Caco-2 (cell line): ENCODE data around the gene THEMIS2. TPM values are rescaled to one million over a fixed set of nuclear protein-coding genes. Genes with fewer than 3 reads are reported as not detected.
"Not testable (repeated sequence)": the region's sequence is repeated elsewhere in the genome, so short reads cannot be mapped to it uniquely, and the experiment has no call there.

ENCODE experiments used
- Bru-seq: library from RNA; stranded (reverse); fragments of 400-500 nt; gene quantifications from one replicate; lab custom pipeline; 2021; lab: Mats Ljungman, UMichigan
- BruChase-seq, 2 experiments: library from RNA; stranded (reverse); fragments of 400-500 nt; gene quantifications; one replicate each; lab custom pipeline; 2021; lab: Mats Ljungman, UMichigan
- BruUV-seq: library from RNA; stranded (reverse); fragments of 400-500 nt; replicated peaks from 2 replicates; lab custom pipeline; 2021; lab: Mats Ljungman, UMichigan
- CTCF ChIA-PET: fragments of 300-600 bp; sonication (Branson Sonifier 250); formaldehyde crosslinking; loops from one replicate; lab custom pipeline; 2022; ENCODE audit warnings: antibody characterized with exemption; lab: Charles Lee
- POLR2A ChIA-PET: fragments of 300-600 bp; sonication (Branson Sonifier 250); formaldehyde crosslinking; loops from one replicate; lab custom pipeline; 2022; ENCODE audit warnings: antibody characterized with exemption; lab: Charles Lee
- DNase-seq, 2 experiments: peaks; one replicate each; pipeline versions ENCODE4 v3.0.0 to v3.0.0-alpha.2; 2020 to 2022
- H3K27me3 ChIP-seq: replicated peaks from 2 replicates; pipeline ENCODE4 v1.6.0; 2011; ENCODE audit warnings: low read length; ENCODE audit not compliant: control insufficient read depth, insufficient read depth
- H3K36me3 ChIP-seq: 2 replicates; pipeline ENCODE4 v1.5.1; 2011; ENCODE audit warnings: low read length; ENCODE audit not compliant: control insufficient read depth, insufficient read depth
- H3K4me1 ChIP-seq: fragments of 250-450 bp; sonication (Bioruptor Pico); 2 replicates; pipeline ENCODE4 v1.5.1; 2020; ENCODE audit warnings: mild to moderate bottlenecking
- H3K4me3 ChIP-seq: 2 replicates; pipeline ENCODE4 v1.5.1; 2011; ENCODE audit warnings: low read depth, mild to moderate bottlenecking, control low read depth, low read length
- H3K9me3 ChIP-seq: fragments of 250-450 bp; sonication (Bioruptor Pico); 2 replicates; pipeline ENCODE4 v1.5.1; 2020; ENCODE audit warnings: mild to moderate bottlenecking, moderate library complexity
- H3K27ac Mint-ChIP-seq: one replicate; pipeline ENCODE4 v1.8.0; 2022; ENCODE audit warnings: mixed read lengths; ENCODE audit not compliant: unreplicated experiment
- H3K27me3 Mint-ChIP-seq: one replicate; pipeline ENCODE4 v1.8.0; 2022; ENCODE audit warnings: mixed read lengths; ENCODE audit not compliant: insufficient read depth, unreplicated experiment
- H3K36me3 Mint-ChIP-seq: one replicate; pipeline ENCODE4 v1.8.0; 2022; ENCODE audit warnings: mild to moderate bottlenecking, mixed read lengths; ENCODE audit not compliant: insufficient read depth, unreplicated experiment
- H3K4me1 Mint-ChIP-seq: one replicate; pipeline ENCODE4 v1.8.0; 2022; ENCODE audit warnings: low read depth, mixed read lengths; ENCODE audit not compliant: unreplicated experiment
- H3K4me3 Mint-ChIP-seq: one replicate; pipeline ENCODE4 v1.8.0; 2022; ENCODE audit warnings: mild to moderate bottlenecking, moderate library complexity, mixed read lengths; ENCODE audit not compliant: unreplicated experiment
- H3K9me3 Mint-ChIP-seq: one replicate; pipeline ENCODE4 v1.8.0; 2022; ENCODE audit warnings: mixed read lengths; ENCODE audit not compliant: unreplicated experiment
- intact Hi-C: fragments of 100-400 bp; cut with micrococcal nuclease; formaldehyde crosslinking; loops from one replicate; pipeline ENCODE4 v1.10.0; 2022; ENCODE audit not compliant: unreplicated experiment
- long read RNA-seq: library from polyadenylated mRNA; stranded (forward); transcript quantifications from one replicate; pipeline ENCODE4 v2.0.0, GENCODE V29; 2022
- total RNA-seq: library from RNA; stranded (reverse); gene quantifications from 2 replicates; pipeline ENCODE4 v1.2.3, GENCODE V29; 2022
- TF ChIP-seq, protein P1 (sequence below), 2 experiments: fragments of 200-600 bp in 1 of 2; IDR thresholded peaks; 1 replicate in 1 of 2; 2 replicates in 1 of 2; pipeline versions ENCODE4 v1.5.1 to v1.8.0; 2011 to 2022; ENCODE audit warnings: antibody characterized with exemption in 1 of 2, control low read depth in 1 of 2, inconsistent platforms in 1 of 2, low read depth in 1 of 2, low read length in 1 of 2, mild to moderate bottlenecking in 1 of 2, moderate library complexity in 1 of 2; ENCODE audit not compliant: insufficient read depth in 1 of 2, severe bottlenecking in 1 of 2, unreplicated experiment in 1 of 2

THEMIS2 gene
- total RNA-seq, result 0.51 and 0.59 TPM in 2 replicates
- percentile 16 among the genes with signal in this experiment for Bru-seq, nascent RNA
- BruChase-seq, experiment 1, labeled RNA remaining after a 2-hour chase, result percentile 17 among the genes with signal in this experiment
- BruChase-seq, experiment 2, labeled RNA remaining after a 6-hour chase, result percentile 19 among the genes with signal in this experiment
- long read RNA-seq, result 0 reads

GRCh38 chr1:27872059-27872801, at the start of gene THEMIS2:
THEMIS2 (plus strand) TSS chr1:27872544; CDS start chr1:27872572, 28 bp downstream.
- Mint-ChIP-seq H3K9me3 (no peaks in the 10 kb centered on the region), H3K27ac (no peak within 1 kb of the TSS), H3K36me3 (no peaks in the 10 kb centered on the region), H3K4me1 (peaks cover 7% of the 10 kb centered on the region), H3K4me3 (peak within 1 kb of the TSS; percentile 64), H3K27me3 (no peaks in the 10 kb centered on the region)
- no TSS peak for BruUV-seq
- Histone ChIP-seq H3K27me3 (no peaks in the 10 kb centered on the region), H3K4me3 (peak within 1 kb of the TSS; percentile 35), H3K9me3 (no peaks in the 10 kb centered on the region), H3K4me1 (no peaks in the 10 kb centered on the region), H3K36me3 (no peaks in the 10 kb centered on the region)
- intact Hi-C loops, result no loop called here
- CTCF ChIA-PET, result interaction anchor here (0.7 kb wide), 1 partner anchor 14 kb away, joined by 3 read pairs; no protein-coding TSS in a partner anchor
- POLR2A ChIA-PET, result no interaction called here
- DNase-seq, result peak; percentile 44 to 64
- TF ChIP-seq, protein P1, sequence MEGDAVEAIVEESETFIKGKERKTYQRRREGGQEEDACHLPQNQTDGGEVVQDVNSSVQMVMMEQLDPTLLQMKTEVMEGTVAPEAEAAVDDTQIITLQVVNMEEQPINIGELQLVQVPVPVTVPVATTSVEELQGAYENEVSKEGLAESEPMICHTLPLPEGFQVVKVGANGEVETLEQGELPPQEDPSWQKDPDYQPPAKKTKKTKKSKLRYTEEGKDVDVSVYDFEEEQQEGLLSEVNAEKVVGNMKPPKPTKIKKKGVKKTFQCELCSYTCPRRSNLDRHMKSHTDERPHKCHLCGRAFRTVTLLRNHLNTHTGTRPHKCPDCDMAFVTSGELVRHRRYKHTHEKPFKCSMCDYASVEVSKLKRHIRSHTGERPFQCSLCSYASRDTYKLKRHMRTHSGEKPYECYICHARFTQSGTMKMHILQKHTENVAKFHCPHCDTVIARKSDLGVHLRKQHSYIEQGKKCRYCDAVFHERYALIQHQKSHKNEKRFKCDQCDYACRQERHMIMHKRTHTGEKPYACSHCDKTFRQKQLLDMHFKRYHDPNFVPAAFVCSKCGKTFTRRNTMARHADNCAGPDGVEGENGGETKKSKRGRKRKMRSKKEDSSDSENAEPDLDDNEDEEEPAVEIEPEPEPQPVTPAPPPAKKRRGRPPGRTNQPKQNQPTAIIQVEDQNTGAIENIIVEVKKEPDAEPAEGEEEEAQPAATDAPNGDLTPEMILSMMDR (IDR thresholded peaks at IDR 0.05; ENCODE audit: insufficient read depth in 1 of 2, low read depth in 1 of 2, low read length in 1 of 2, severe bottlenecking in 1 of 2, unreplicated experiment in 1 of 2), result no peak

GRCh38 chr1:27823784-27824183, 48.6 kb upstream of the THEMIS2 start:
- CTCF ChIA-PET, result no interaction called here
- no TSS peak for BruUV-seq
- TF ChIP-seq, protein P1 (IDR thresholded peaks at IDR 0.05; ENCODE audit: insufficient read depth in 1 of 2, low read depth in 1 of 2, low read length in 1 of 2, severe bottlenecking in 1 of 2, unreplicated experiment in 1 of 2), result no peak
- H3K27ac Mint-ChIP-seq, result no peak overlapping the region
- no peaks in the 10 kb centered on the region for H3K4me1 ChIP-seq
- no peaks in the 10 kb centered on the region for H3K9me3 Mint-ChIP-seq
- DNase-seq, result no peak
- H3K9me3 ChIP-seq, result no peaks in the 10 kb centered on the region
- intact Hi-C loops, result no loop called here
- no peak overlapping the region for H3K4me3 ChIP-seq
- no peaks in the 10 kb centered on the region for H3K27me3 ChIP-seq
- no peaks in the 10 kb centered on the region for H3K36me3 ChIP-seq
- H3K27me3 Mint-ChIP-seq, result no peaks in the 10 kb centered on the region
- POLR2A ChIA-PET, result no interaction called here
- H3K4me3 Mint-ChIP-seq, result no peak overlapping the region
- no peaks in the 10 kb centered on the region for H3K4me1 Mint-ChIP-seq
- H3K36me3 Mint-ChIP-seq, result peaks cover 9% of the 10 kb centered on the region

DNA sequence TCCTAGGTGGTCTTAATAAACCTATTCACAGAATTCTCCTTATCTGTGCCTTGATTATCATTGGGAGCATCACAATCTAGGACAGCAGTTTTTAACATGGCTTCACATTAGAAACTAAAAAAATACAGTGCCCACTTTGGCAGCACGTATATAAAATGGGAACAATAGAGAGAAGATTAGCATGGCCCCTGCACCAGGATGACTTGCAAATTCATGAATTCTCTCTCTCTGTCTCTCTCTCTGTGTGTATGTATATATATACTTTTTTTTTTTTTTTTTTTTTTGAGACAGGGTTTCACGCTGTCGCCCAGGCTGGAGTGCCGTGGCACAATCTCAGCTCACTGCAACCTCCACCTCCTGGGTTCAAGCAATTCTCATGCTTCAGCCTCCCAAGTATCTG, 47.9 kb upstream of the THEMIS2 start:
- peaks cover 3% of the 10 kb centered on the region for H3K36me3 Mint-ChIP-seq

GRCh38 chr1:27829339-27829960, 42.9 kb upstream of the THEMIS2 start:
- H3K27me3 Mint-ChIP-seq, H3K36me3 ChIP-seq, H3K9me3 Mint-ChIP-seq, H3K27me3 ChIP-seq, H3K36me3 Mint-ChIP-seq, H3K4me1 ChIP-seq, H3K27ac Mint-ChIP-seq, H3K9me3 ChIP-seq, POLR2A ChIA-PET, intact Hi-C loops, BruUV-seq, DNase-seq, CTCF ChIA-PET: not testable (repeated sequence)
- Mint-ChIP-seq H3K4me1 (peaks cover 10% of the 10 kb centered on the region), H3K4me3 (peak overlapping the region; percentile 83)
- H3K4me3 ChIP-seq, result 0 out of 2 replicates have a peak overlapping the region, but pooled peaks have one; percentile 43

More for the DNA sequence above, 47.9 kb upstream of the THEMIS2 start:
- Histone ChIP-seq H3K27me3 (no peaks in the 10 kb centered on the region), H3K4me3 (no peak overlapping the region), H3K4me1 (no peaks in the 10 kb centered on the region), H3K9me3 (no peaks in the 10 kb centered on the region), H3K36me3 (no peaks in the 10 kb centered on the region)
- H3K27me3 Mint-ChIP-seq, result no peaks in the 10 kb centered on the region
- H3K4me1 Mint-ChIP-seq, result no peaks in the 10 kb centered on the region
- H3K27ac Mint-ChIP-seq, result no peak overlapping the region
- intact Hi-C loops, result no loop called here
- ChIA-PET CTCF (no interaction called here), POLR2A (no interaction called here)
- no peak for DNase-seq
- no peak overlapping the region for H3K4me3 Mint-ChIP-seq
- BruUV-seq, result no TSS peak
- H3K9me3 Mint-ChIP-seq, result no peaks in the 10 kb centered on the region
- TF ChIP-seq, protein P1 (IDR thresholded peaks at IDR 0.05; ENCODE audit: insufficient read depth in 1 of 2, low read depth in 1 of 2, low read length in 1 of 2, severe bottlenecking in 1 of 2, unreplicated experiment in 1 of 2), result no peak
